PC-9 (cell line): ENCODE data around the gene ANKDD1B.

ENCODE experiments used
- EZH2 ChIP-seq: fragments of 200-600 bp; sonication (generic); IDR thresholded peaks from 2 replicates; pipeline ENCODE4 v1.8.0; 2017; ENCODE audit warnings: antibody characterized with exemption, low read depth
- TF ChIP-seq, protein P1 (sequence below): fragments of 200-600 bp; sonication (generic); conservative IDR thresholded peaks from 2 replicates; pipeline ENCODE4 v1.6.1; 2017; ENCODE audit warnings: mixed run types, antibody characterized with exemption, mild to moderate bottlenecking, moderate library complexity

DNA sequence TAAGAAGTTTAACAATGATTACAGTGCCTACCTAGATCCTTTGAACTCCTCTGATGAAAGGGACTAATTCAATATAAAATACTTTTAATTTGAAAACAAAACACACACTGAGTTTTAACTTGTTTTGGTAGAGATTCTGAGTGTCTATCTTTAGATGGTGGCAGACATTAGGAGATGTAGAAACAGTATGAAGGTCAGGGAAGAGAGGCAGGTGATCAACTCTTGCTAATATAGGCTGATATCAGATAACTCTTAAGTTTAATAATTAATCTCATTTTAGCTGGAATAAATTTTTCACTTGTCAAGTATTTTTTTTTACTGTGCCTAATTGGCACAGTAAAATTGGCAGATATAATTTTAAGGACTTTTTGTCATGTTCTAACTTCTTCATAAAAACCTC is 75.2 kb downstream of the ANKDD1B start:
- TF ChIP-seq, protein P1, sequence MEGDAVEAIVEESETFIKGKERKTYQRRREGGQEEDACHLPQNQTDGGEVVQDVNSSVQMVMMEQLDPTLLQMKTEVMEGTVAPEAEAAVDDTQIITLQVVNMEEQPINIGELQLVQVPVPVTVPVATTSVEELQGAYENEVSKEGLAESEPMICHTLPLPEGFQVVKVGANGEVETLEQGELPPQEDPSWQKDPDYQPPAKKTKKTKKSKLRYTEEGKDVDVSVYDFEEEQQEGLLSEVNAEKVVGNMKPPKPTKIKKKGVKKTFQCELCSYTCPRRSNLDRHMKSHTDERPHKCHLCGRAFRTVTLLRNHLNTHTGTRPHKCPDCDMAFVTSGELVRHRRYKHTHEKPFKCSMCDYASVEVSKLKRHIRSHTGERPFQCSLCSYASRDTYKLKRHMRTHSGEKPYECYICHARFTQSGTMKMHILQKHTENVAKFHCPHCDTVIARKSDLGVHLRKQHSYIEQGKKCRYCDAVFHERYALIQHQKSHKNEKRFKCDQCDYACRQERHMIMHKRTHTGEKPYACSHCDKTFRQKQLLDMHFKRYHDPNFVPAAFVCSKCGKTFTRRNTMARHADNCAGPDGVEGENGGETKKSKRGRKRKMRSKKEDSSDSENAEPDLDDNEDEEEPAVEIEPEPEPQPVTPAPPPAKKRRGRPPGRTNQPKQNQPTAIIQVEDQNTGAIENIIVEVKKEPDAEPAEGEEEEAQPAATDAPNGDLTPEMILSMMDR, result no peak
- no peak for TF ChIP-seq EZH2
